Endodermal cell (in vitro differentiated cells): ENCODE data around the gene C5AR1. TPM values are rescaled to one million over a fixed set of nuclear protein-coding genes. Genes with fewer than 3 reads are reported as not detected.
"Not testable (repeated sequence)": the region's sequence is repeated elsewhere in the genome, so short reads cannot be mapped to it uniquely, and the experiment has no call there.

Experiments used
- DNase-seq: peaks from one replicate; pipeline ENCODE4 v3.0.0-alpha.2; 2017
- H3K27ac ChIP-seq: 2 replicates; pipeline ENCODE4 v1.5.1; 2013; ENCODE audit warnings: mild to moderate bottlenecking, low read depth, low read length, moderate library complexity
- H3K27me3 ChIP-seq: 2 replicates; pipeline ENCODE4 v1.6.1; 2013; ENCODE audit warnings: mild to moderate bottlenecking, low read length, moderate library complexity; ENCODE audit not compliant: insufficient read depth, control insufficient read depth, poor library complexity, severe bottlenecking
- H3K36me3 ChIP-seq: 2 replicates; pipeline ENCODE4 v1.7.0; 2013; ENCODE audit warnings: mild to moderate bottlenecking, low read length, moderate library complexity; ENCODE audit not compliant: control insufficient read depth, insufficient read depth
- H3K4me1 ChIP-seq: one replicate; pipeline ENCODE4 v1.7.0; 2013; ENCODE audit warnings: low read length; ENCODE audit not compliant: control insufficient read depth, insufficient read depth
- H3K4me3 ChIP-seq: 2 replicates; pipeline ENCODE4 v1.5.1; 2013; ENCODE audit warnings: mild to moderate bottlenecking, low read length, moderate library complexity
- H3K9ac ChIP-seq: 2 replicates; pipeline ENCODE4 v1.6.1; 2013; ENCODE audit warnings: mild to moderate bottlenecking, low read length, moderate library complexity; ENCODE audit not compliant: poor library complexity, severe bottlenecking; ENCODE audit errors: extremely low read depth
- H3K9me3 ChIP-seq: 2 replicates; pipeline ENCODE4 v1.6.1; 2013; ENCODE audit warnings: mild to moderate bottlenecking, low read length, moderate library complexity; ENCODE audit not compliant: control insufficient read depth
- H3K27ac Mint-ChIP-seq: 2 replicates; pipeline ENCODE4 v1.8.0; 2020; ENCODE audit warnings: mixed read lengths
- H3K27me3 Mint-ChIP-seq: 2 replicates; pipeline ENCODE4 v1.8.0; 2021; ENCODE audit warnings: mild to moderate bottlenecking, mixed read lengths; ENCODE audit not compliant: insufficient read depth
- H3K36me3 Mint-ChIP-seq: 2 replicates; pipeline ENCODE4 v1.8.0; 2020; ENCODE audit warnings: low read depth, mixed read lengths
- H3K4me1 Mint-ChIP-seq: 2 replicates; pipeline ENCODE4 v1.8.0; 2020; ENCODE audit warnings: mixed read lengths
- H3K4me3 Mint-ChIP-seq: 2 replicates; pipeline ENCODE4 v1.8.0; 2020; ENCODE audit warnings: mild to moderate bottlenecking, moderate library complexity, mixed read lengths
- H3K9me3 Mint-ChIP-seq: 2 replicates; pipeline ENCODE4 v1.8.0; 2020; ENCODE audit warnings: mild to moderate bottlenecking, mixed read lengths
- CTCF ChIP-seq: fragments of 200-600 bp; sonication (generic); conservative IDR thresholded peaks from 2 replicates; pipeline ENCODE4 v1.5.0; 2021; ENCODE audit warnings: antibody characterized with exemption, mild to moderate bottlenecking
- WGBS, 2 experiments: methylation state at CpG; one replicate each; pipeline versions ENCODE4 v1.1.5 to v1.1.7; 2013; ENCODE audit warnings: missing lambda C conversion rate in 2 of 2, mixed read lengths in 1 of 2; ENCODE audit not compliant: insufficient coverage in 1 of 2, insufficient read length in 1 of 2; 5-methylcytosine and 5-hydroxymethylcytosine counted together
- total RNA-seq, 2 donors: library from RNA; stranded (reverse); fragmentation: NEBNext Ultra II Directional in 1 of 2; extraction: Animal tissue kit (Norgen Biotek cat#: 25700) in 1 of 2; gene quantifications; 2 replicates in 1 of 2; 3 replicates in 1 of 2; pipeline ENCODE4 v1.2.1, GENCODE V29; 2021

C5AR1 gene
- total RNA-seq, 2 donors from 2014 or later = 0.48 TPM; not detected in 1

- Histone ChIP-seq H3K9ac (no peak overlapping the region), H3K9me3 (no peaks in the 10 kb centered on the region), H3K4me1 (no peaks in the 10 kb centered on the region), H3K36me3 (no peaks in the 10 kb centered on the region), H3K27me3 (no peaks in the 10 kb centered on the region), H3K27ac (no peak overlapping the region), H3K4me3 (no peak overlapping the region)
- no peak for TF ChIP-seq CTCF
- no peak overlapping the region for H3K27ac Mint-ChIP-seq
- no peaks in the 10 kb centered on the region for H3K27me3 Mint-ChIP-seq
- no peak overlapping the region for H3K4me3 Mint-ChIP-seq
- 85 to 87% methylated on average over 10 to 11 of the region's 11 CpGs for WGBS, 2 experiments
- no peak for DNase-seq
- H3K36me3 Mint-ChIP-seq = no peaks in the 10 kb centered on the region
- no peaks in the 10 kb centered on the region for H3K4me1 Mint-ChIP-seq
- H3K9me3 Mint-ChIP-seq = no peaks in the 10 kb centered on the region
Measured at GRCh38 chr19:47343194-47343802, 33.6 kb downstream of the C5AR1 start.

GRCh38 chr19:47344425-47344824 is 34.8 kb downstream of the C5AR1 start:
- Histone ChIP-seq H3K27ac (no peak overlapping the region), H3K9ac (no peak overlapping the region), H3K4me3 (no peak overlapping the region), H3K4me1 (no peaks in the 10 kb centered on the region), H3K36me3 (no peaks in the 10 kb centered on the region), H3K27me3 (no peaks in the 10 kb centered on the region), H3K9me3 (no peaks in the 10 kb centered on the region)
- WGBS, 2 experiments = 80 to 93% methylated on average over 1 of the region's 1 CpG
- TF ChIP-seq CTCF = no peak
- H3K4me3 Mint-ChIP-seq = no peak overlapping the region
- peaks cover 3% of the 10 kb centered on the region for H3K4me1 Mint-ChIP-seq
- peaks cover 3% of the 10 kb centered on the region for H3K9me3 Mint-ChIP-seq
- no peak for DNase-seq
- H3K27ac Mint-ChIP-seq = no peak overlapping the region
- H3K36me3 Mint-ChIP-seq = peaks cover 3% of the 10 kb centered on the region
- peaks cover 3% of the 10 kb centered on the region for H3K27me3 Mint-ChIP-seq

GRCh38 chr19:47346024-47346423 is 36.4 kb downstream of the C5AR1 start:
- not testable (repeated sequence) for H3K27me3 ChIP-seq, H3K27me3 Mint-ChIP-seq, H3K9me3 ChIP-seq, H3K9me3 Mint-ChIP-seq, DNase-seq, H3K27ac Mint-ChIP-seq, H3K36me3 Mint-ChIP-seq, H3K4me1 ChIP-seq, H3K4me3 ChIP-seq, H3K4me3 Mint-ChIP-seq, H3K36me3 ChIP-seq, H3K9ac ChIP-seq, H3K4me1 Mint-ChIP-seq, H3K27ac ChIP-seq
- WGBS, 2 experiments = 88 to 91% methylated on average over 4 to 6 of the region's 6 CpGs
